ENCODE data around the gene MTA3.

DNA sequence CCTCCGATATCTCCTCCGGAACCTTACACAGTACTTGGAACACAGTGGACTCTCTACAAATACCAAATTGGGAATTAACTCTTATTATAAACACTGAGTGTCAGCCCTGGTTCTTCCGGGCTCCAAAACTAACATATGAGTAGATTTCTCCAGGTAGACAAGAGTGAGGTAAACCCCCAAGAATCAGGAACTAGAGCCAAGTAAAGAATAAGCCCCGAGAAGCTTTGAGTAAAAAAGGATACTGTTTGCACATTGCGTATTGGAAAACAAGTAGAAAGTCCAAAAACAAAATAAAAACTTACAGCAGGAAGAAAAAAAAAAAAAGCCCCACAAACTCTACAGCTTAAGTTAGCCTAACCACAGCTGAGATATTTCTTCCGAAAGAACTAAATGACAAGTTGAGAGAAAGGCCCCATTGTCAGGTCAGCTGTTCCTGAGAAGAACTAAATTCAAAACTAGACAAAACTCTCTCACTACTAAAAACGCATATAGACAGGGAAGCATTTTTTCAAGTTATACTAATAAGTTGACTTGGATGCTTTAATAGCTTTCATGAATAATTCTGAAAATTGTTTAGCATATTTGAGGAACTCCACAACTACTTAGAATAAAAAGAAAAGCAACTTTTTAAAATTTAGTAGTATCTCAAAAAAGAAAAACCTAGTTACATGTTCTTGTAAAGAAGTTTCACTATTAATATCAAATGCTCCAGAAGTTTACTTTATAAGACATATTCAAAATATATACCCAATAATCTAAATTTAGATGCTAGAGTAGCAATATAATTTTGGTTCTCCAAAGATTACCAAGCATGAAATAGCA is 228.2 kb downstream of the MTA3 start:
- TF ChIP-seq ELF4 (CRISPR knock-in tag; IDR thresholded peaks at IDR 0.05) (no peak), ZNF830 (CRISPR knock-in tag; IDR thresholded peaks at IDR 0.05) (no peak), CTCF (IDR thresholded peaks at IDR 0.05 in 2 of 3, conservative IDR thresholded peaks at IDR 0.05 in 1 of 3; ENCODE audit: insufficient read depth in 2 of 3, low read depth in 1 of 3, low read length in 3 of 3) (no peak), SNRNP70 (optimal IDR thresholded peaks at IDR 0.05; ENCODE audit: low read depth, low read length) (no peak), HIVEP1 (CRISPR knock-in tag; IDR thresholded peaks at IDR 0.05) (no peak), MTF1 (CRISPR knock-in tag; IDR thresholded peaks at IDR 0.05; ENCODE audit: borderline replicate concordance) (no peak), KAT7 (CRISPR knock-in tag; IDR thresholded peaks at IDR 0.05; ENCODE audit: borderline replicate concordance) (no peak), REST (IDR thresholded peaks at IDR 0.05; ENCODE audit: borderline replicate concordance) (no peak), REST (CRISPR knock-in tag; IDR thresholded peaks at IDR 0.05; ENCODE audit: low read depth) (no peak), BHLHE40 (IDR thresholded peaks at IDR 0.05; ENCODE audit: low read length) (no peak)
- TF ChIP-seq, protein P1, sequence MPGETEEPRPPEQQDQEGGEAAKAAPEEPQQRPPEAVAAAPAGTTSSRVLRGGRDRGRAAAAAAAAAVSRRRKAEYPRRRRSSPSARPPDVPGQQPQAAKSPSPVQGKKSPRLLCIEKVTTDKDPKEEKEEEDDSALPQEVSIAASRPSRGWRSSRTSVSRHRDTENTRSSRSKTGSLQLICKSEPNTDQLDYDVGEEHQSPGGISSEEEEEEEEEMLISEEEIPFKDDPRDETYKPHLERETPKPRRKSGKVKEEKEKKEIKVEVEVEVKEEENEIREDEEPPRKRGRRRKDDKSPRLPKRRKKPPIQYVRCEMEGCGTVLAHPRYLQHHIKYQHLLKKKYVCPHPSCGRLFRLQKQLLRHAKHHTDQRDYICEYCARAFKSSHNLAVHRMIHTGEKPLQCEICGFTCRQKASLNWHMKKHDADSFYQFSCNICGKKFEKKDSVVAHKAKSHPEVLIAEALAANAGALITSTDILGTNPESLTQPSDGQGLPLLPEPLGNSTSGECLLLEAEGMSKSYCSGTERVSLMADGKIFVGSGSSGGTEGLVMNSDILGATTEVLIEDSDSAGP (CRISPR knock-in tag; IDR thresholded peaks at IDR 0.05) = no peak
- TF ChIP-seq, protein P2, sequence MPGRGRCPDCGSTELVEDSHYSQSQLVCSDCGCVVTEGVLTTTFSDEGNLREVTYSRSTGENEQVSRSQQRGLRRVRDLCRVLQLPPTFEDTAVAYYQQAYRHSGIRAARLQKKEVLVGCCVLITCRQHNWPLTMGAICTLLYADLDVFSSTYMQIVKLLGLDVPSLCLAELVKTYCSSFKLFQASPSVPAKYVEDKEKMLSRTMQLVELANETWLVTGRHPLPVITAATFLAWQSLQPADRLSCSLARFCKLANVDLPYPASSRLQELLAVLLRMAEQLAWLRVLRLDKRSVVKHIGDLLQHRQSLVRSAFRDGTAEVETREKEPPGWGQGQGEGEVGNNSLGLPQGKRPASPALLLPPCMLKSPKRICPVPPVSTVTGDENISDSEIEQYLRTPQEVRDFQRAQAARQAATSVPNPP (IDR thresholded peaks at IDR 0.05; ENCODE audit: borderline replicate concordance, insufficient read depth, insufficient read length) = no peak
- TF ChIP-seq, protein P3, sequence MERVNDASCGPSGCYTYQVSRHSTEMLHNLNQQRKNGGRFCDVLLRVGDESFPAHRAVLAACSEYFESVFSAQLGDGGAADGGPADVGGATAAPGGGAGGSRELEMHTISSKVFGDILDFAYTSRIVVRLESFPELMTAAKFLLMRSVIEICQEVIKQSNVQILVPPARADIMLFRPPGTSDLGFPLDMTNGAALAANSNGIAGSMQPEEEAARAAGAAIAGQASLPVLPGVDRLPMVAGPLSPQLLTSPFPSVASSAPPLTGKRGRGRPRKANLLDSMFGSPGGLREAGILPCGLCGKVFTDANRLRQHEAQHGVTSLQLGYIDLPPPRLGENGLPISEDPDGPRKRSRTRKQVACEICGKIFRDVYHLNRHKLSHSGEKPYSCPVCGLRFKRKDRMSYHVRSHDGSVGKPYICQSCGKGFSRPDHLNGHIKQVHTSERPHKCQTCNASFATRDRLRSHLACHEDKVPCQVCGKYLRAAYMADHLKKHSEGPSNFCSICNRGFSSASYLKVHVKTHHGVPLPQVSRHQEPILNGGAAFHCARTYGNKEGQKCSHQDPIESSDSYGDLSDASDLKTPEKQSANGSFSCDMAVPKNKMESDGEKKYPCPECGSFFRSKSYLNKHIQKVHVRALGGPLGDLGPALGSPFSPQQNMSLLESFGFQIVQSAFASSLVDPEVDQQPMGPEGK (CRISPR knock-in tag; IDR thresholded peaks at IDR 0.05; ENCODE audit: borderline replicate concordance) = no peak

Data from K562 (cell line).